Measurements from ENCODE around the gene NTN4.
"Not testable (repeated sequence)": the region's sequence is repeated elsewhere in the genome, so short reads cannot be mapped to it uniquely, and the experiment has no call there.

Gene NTN4

GRCh38 chr12:95746062-95746461, 44.5 kb downstream of the NTN4 start:
- not testable (repeated sequence) for DNase-seq

GRCh38 chr12:95742586-95742985, 48.0 kb downstream of the NTN4 start:
- DNase-seq = no peak

GRCh38 chr12:95741635-95742034, 48.9 kb downstream of the NTN4 start:
- DNase-seq = no peak

DNA sequence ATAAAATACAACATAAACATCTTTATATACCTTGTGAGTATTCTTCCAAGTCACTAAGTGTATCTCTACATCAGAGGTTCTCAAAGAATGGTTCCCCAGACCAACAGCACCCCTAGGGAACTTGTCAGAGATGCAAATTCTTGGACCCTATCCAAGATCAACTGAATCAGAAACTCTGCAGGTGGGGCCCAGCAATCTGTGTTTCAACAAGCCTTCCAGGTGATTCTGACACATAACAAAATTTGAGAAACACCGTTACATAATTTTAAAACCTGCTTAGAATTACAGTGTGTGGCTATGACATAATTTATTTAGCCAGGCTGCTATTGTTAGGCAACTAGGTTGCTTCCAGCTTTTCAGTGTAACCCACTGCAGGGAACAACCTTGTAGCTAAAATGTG, 49.8 kb downstream of the NTN4 start:
- DNase-seq = peak; percentile 15

DNA sequence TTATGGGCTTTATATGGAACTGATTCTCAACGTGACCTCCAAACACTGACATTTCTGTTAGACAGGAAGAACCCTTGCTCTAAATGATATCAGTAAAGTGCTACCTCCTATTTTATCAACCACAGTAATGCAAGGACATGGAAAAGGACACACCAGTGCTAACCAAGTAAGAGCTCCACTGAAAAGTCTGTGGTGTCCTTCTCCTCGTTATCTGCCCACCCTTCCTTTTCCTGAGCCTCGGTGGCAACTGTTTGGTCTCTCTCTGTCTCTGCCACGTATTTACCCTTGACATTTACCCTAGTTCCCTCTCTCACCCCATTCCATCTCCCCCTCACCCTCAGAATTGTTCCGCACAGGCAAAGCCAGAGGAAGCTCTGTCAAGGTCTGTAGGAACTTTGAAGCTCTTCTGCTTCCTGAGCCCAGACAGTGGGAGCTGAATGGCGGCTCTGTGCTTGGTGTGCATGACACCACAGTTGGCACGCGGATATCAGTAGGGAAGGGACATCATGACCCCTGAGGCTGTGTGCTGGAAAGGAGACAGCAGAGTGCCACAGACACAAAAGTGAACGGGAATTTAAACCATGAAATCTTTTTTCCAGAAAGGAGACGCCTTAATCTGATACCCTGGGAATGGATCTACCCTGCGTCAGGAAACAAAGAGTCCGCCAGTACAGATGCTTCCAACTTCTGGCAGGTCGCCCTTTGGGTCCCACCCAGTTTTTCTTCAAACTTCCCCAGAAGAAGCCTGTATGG, 50.8 kb downstream of the NTN4 start:
- no peak for DNase-seq

DNA sequence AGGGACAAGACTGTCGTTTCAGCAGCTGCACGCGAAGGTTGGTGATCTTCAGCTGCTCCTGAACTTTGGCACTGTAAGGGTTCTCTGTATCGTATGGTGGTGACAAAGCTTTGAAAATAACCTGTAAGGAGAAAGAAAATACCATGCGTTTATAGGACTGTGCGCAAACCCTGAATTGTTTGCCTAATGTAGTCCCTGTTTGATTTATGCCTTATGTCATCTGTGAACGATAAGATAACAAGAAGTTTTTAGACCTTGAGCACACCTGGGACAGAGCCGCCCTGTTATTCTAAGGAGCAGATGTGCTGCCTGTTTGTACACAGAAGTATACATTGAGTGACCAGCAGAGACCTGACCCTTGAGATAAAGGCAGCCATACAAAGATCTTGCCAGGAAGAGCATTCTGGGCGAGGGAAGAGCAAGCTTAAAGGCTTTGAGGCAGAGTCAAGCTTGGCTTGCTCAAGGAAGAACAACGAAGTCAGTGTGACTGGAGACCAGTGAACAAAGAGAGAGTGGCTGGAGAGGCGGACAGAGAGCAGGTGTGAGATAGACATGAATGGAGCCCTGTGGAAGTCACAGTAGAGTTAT, 52.4 kb downstream of the NTN4 start:
- peak; percentile 32 for DNase-seq

DNA sequence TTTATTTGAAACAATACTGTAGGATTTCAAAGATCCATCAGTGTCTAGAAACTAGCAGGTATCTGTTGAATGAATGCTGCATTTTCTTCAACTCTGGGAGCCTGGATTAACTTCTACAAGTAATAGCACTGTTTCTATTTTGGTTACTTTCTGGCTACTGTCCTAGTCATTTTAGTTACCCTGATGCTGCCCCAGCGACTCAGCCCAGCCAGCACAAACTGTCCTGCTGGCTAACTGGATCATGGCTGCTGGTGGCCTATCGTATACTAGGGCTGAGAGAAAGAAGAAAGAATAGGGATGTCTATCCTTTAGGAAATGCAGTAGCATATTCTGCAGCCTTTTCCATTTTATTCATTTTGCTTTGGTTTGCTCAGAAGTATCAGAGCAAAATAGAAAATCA, 53.9 kb downstream of the NTN4 start:
- DNase-seq = no peak

GRCh38 chr12:95735728-95736127, 54.8 kb downstream of the NTN4 start:
- DNase-seq = not testable (repeated sequence)

GRCh38 chr12:95733141-95733825, 57.3 kb downstream of the NTN4 start:
- peak; percentile 19 for DNase-seq

- DNase-seq = no peak
Observed at GRCh38 chr12:95731519-95731958, 59.0 kb downstream of the NTN4 start.

GRCh38 chr12:95730457-95730856, 60.1 kb downstream of the NTN4 start:
- no peak for DNase-seq

DNA sequence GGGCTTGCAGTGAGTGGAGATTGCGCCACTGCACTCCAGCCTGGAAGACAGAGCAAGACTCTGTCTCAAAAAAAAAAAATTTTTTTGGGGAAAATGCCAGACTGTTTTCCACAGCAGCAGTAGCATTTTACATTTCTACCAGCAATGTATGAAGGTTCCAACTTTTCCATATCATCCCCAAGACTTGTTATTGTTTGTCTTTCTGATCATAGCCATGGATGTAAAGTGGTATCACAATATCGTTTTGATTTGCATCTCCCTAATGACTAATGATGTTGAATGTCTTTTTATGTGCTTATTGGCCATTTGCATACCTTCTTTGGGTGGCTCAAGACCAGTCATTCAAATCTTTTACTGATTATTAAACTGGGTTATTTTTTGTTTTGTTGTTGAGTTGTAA, 63.7 kb downstream of the NTN4 start:
- DNase-seq = no peak

DNA sequence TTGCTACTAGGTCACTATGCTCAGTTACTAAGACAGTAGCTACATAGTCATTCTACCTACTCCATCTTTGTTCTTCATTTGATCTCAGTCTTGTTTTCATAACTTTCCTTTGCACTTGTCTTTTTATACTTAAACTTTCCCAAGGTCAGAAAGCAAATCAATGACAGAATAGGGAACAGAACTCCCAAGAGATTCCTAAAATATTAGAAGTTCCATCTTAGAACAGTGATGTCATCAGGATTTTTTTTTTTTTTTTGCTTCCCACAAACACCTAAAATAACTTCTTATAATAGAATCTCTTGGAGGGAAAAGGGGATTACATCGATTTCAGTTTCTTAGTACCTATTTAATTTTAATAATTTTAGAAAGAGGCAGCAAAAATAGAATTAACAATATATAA, 65.8 kb downstream of the NTN4 start:
- no peak for DNase-seq

GRCh38 chr12:95723693-95724384, 66.7 kb downstream of the NTN4 start:
- no peak for DNase-seq

DNA sequence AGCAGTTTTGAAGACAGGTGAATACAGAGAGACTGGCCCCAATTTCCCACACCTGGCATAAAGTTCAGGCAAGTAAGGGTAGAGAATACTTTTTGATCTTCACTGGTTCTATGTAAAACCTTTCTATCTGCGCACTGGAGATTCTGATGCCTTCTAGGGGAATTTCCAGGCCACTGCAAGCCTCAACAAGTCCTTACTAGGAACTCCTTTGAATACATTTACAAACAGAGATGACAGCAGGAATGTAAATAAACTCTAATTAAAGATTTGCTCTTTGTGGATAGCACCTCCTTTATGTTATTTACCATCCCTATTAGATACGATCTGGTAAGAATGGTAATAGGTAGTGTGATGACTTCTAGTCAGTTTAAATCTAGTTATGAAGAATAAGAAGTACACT, 69.2 kb downstream of the NTN4 start:
- no peak for DNase-seq

GRCh38 chr12:95720146-95720545, 70.4 kb downstream of the NTN4 start:
- DNase-seq = no peak

DNA sequence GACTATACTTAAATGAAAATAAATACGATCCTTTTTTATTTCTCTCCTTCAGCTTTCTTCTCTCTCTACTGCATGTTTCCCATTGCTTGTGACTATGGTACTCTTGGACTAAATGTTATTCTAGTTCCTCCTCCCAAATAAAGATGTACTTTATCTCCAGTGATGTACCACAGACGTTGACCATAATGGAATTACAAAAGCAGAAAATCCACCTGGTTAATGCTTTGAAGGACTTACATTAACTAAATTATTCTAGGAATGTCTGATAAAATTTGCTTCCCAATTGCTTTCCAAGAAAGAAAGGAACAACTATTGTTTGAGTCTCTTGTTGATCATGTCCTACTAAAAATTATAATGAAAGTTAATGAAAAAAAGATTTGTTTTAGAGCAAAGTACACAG, 71.8 kb downstream of the NTN4 start:
- no peak for DNase-seq

GRCh38 chr12:95718006-95718431, 72.5 kb downstream of the NTN4 start:
- no peak for DNase-seq

- DNase-seq = no peak
Observed at GRCh38 chr12:95717316-95717928, 73.1 kb downstream of the NTN4 start.

DNA sequence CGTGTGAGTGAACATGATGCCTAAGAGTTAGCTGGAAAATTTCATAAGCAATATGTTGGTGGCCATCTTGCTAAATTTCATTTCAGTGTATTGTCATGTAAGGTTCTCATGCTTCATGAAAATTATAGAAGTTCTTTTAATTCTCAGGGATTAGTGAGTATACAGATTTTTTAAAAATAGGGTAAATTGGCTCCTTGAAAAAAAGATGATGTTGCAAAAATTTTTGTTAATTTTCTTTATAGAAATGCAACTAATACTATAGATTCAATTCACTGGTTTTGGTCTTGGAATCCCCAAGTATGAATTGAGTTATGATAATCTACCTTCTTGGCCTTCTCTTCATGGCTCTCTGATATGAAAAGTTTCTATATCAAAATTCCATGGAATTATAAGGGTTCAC, 75.4 kb downstream of the NTN4 start:
- no peak for DNase-seq

GRCh38 chr12:95712269-95712668, 78.3 kb downstream of the NTN4 start:
- DNase-seq = no peak

DNA sequence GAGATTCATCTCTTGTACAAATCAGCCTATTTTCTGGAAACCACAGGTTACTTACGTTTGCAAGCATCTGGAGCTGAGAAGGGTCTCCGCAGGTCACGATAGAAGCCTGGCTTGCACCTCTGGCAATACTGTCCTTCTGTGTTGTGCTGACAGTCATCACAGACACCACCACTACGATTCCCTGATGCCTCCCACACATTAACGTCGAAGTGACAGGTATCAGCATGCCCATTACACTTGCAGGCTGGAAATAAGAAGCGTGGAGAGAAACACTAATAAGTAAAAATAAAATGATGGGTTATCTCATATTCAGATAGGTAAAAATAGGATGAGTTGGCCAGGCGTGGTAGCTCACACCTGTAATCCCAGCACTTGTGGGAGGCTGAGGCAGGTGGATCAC, 80.2 kb downstream of the NTN4 start:
- no peak for DNase-seq

GRCh38 chr12:95709152-95709551, 81.4 kb downstream of the NTN4 start:
- no peak for DNase-seq
